GM12878 (cell line): ENCODE data around the gene PADI1. TPM values are rescaled to one million over a fixed set of nuclear protein-coding genes. Genes with fewer than 3 reads are reported as not detected.

Experiments
- ATAC-seq: fragments of 200-7000 bp; cut with Tn5 transposase; 3 replicates; pipeline ENCODE4 v1.9.1; 2020; ENCODE audit warnings: mild to moderate bottlenecking, moderate library complexity
- BruUV-seq: library from RNA; stranded (reverse); fragments of 400-500 nt; replicated peaks from 2 replicates; lab custom pipeline; 2021; lab: Mats Ljungman, UMichigan
- CTCF ChIA-PET: fragments of 300-600 bp; sonication (Branson Sonifier 250); formaldehyde crosslinking; extraction: SDS; loops from one replicate; lab custom pipeline; 2021; ENCODE audit warnings: inconsistent platforms; lab: Yijun Ruan, JAX
- POLR2A ChIA-PET: fragments of 350-600 bp; formaldehyde crosslinking; extraction: SDS; loops from one replicate; lab custom pipeline; 2021; ENCODE audit warnings: inconsistent platforms; lab: Charles Lee
- RAD21 ChIA-PET: fragments of 300-600 bp; sonication (Branson Sonifier 250); formaldehyde crosslinking; loops from one replicate; lab custom pipeline; 2023; ENCODE audit warnings: antibody characterized with exemption; ENCODE audit not compliant: unreplicated experiment; lab: Charles Lee
- SMC1A ChIA-PET: fragments of 300-600 bp; sonication (Branson Sonifier 250); formaldehyde crosslinking; loops from one replicate; lab custom pipeline; 2023; ENCODE audit not compliant: unreplicated experiment, uncharacterized antibody; lab: Charles Lee
- DNase-seq: peaks from one replicate; pipeline ENCODE4 v3.0.0-alpha.2; 2011; ENCODE audit warnings: low read depth, low spot score
- FAIRE-seq: peaks from 3 replicates; lab custom pipeline; 2011; peaks lifted over from hg19 to GRCh38; lab: Jason Lieb, UNC
- H2AFZ ChIP-seq: 2 replicates; pipeline ENCODE4 v1.6.0; 2011; ENCODE audit warnings: low read depth, low read length, control low read depth; ENCODE audit not compliant: control insufficient read depth
- H3K27ac ChIP-seq: 2 replicates; pipeline ENCODE4 v1.5.1; 2011; ENCODE audit warnings: control low read depth; ENCODE audit not compliant: control insufficient read depth, insufficient read depth
- H3K27me3 ChIP-seq, 2 experiments: replicated peaks in 1 of 2; 2 replicates each; pipeline versions ENCODE4 v1.6.0 to v1.6.1; 2011; ENCODE audit warnings: low read length in 1 of 2; ENCODE audit not compliant: control insufficient read depth in 2 of 2, insufficient read depth in 2 of 2
- H3K36me3 ChIP-seq, 2 experiments: 2 replicates each; pipeline ENCODE4 v1.5.1; 2011; ENCODE audit warnings: low read length in 1 of 2; ENCODE audit not compliant: control insufficient read depth in 2 of 2, insufficient read depth in 2 of 2
- H3K4me1 ChIP-seq: 2 replicates; pipeline ENCODE4 v1.6.1; 2011; ENCODE audit warnings: mild to moderate bottlenecking, low read length, moderate library complexity, mixed read lengths; ENCODE audit not compliant: control insufficient read depth, insufficient read depth
- H3K4me2 ChIP-seq: 2 replicates; pipeline ENCODE4 v1.6.0; 2011; ENCODE audit warnings: control low read depth; ENCODE audit not compliant: control insufficient read depth, insufficient read depth
- H3K4me3 ChIP-seq: fragments of 200-600 bp; sonication (generic); 2 replicates; pipeline ENCODE4 v1.5.1; 2016
- H3K79me2 ChIP-seq: 2 replicates; pipeline ENCODE4 v1.6.0; 2011; ENCODE audit warnings: low read length; ENCODE audit not compliant: control insufficient read depth, insufficient read depth
- H3K9ac ChIP-seq: 2 replicates; pipeline ENCODE4 v1.8.0; 2011; ENCODE audit warnings: low read length, control low read depth, mixed read lengths; ENCODE audit not compliant: control insufficient read depth, insufficient read depth
- H3K9me3 ChIP-seq: replicated peaks from 3 replicates; pipeline ENCODE4 v1.5.1; 2011; ENCODE audit warnings: mild to moderate bottlenecking, low read length; ENCODE audit not compliant: control insufficient read depth, insufficient read depth
- H4K20me1 ChIP-seq: 2 replicates; pipeline ENCODE4 v1.6.0; 2011; ENCODE audit not compliant: control insufficient read depth, insufficient read depth
- KLF5 ChIP-seq: fragments of 450-650 bp; IDR thresholded peaks from 2 replicates; pipeline ENCODE4 v1.6.1; 2014; ENCODE audit warnings: mild to moderate bottlenecking; ENCODE audit not compliant: partially characterized antibody
- MXI1 ChIP-seq: fragments of 150-350 bp; IDR thresholded peaks from 2 replicates; pipeline ENCODE4 v1.6.1; 2011; ENCODE audit warnings: low read depth, mild to moderate bottlenecking, inconsistent platforms, low read length, improper control_type of control experiment
- MYC ChIP-seq: IDR thresholded peaks from 2 replicates; pipeline ENCODE4 v1.6.1; 2011; ENCODE audit warnings: mild to moderate bottlenecking, low read length, moderate library complexity, inconsistent platforms; ENCODE audit not compliant: insufficient read depth, insufficient replicate concordance, insufficient read length, severe bottlenecking
- NFYA ChIP-seq: IDR thresholded peaks from 2 replicates; pipeline ENCODE4 v1.6.1; 2011; ENCODE audit warnings: low read depth, mild to moderate bottlenecking, low read length, improper control_type of control experiment, borderline replicate concordance
- NRF1 ChIP-seq: conservative IDR thresholded peaks from 2 replicates; pipeline ENCODE4 v1.6.1; 2011; ENCODE audit warnings: mild to moderate bottlenecking, low read depth, low read length, improper control_type of control experiment
- RBBP5 ChIP-seq: fragments of 200-600 bp; sonication (generic); conservative IDR thresholded peaks from 2 replicates; pipeline ENCODE4 v1.6.1; 2016
- SKIL ChIP-seq: fragments of 450-650 bp; IDR thresholded peaks from 2 replicates; pipeline ENCODE4 v1.6.1; 2017; ENCODE audit warnings: mild to moderate bottlenecking, low read depth, inconsistent platforms; ENCODE audit not compliant: poor library complexity, severe bottlenecking
- SREBF1 ChIP-seq: IDR thresholded peaks from 2 replicates; pipeline ENCODE4 v1.6.1; 2012; ENCODE audit warnings: mild to moderate bottlenecking, low read length
- SUZ12 ChIP-seq: fragments of 200-600 bp; sonication (generic); IDR thresholded peaks from one replicate; pipeline ENCODE4 v1.6.1; 2018; ENCODE audit warnings: antibody characterized with exemption, mild to moderate bottlenecking; ENCODE audit not compliant: unreplicated experiment
- USF1 ChIP-seq: IDR thresholded peaks from 2 replicates; pipeline ENCODE4 v1.6.1; 2011; ENCODE audit warnings: borderline replicate concordance, low read depth, mild to moderate bottlenecking, moderate library complexity, mixed read lengths, low read length; ENCODE audit not compliant: insufficient read depth; ENCODE audit errors: extremely low read length
- USF2 ChIP-seq: IDR thresholded peaks from 2 replicates; pipeline ENCODE4 v1.6.1; 2011; ENCODE audit warnings: low read depth, low read length, improper control_type of control experiment, borderline replicate concordance
- YBX1 ChIP-seq: fragments of 450-650 bp; IDR thresholded peaks from 2 replicates; pipeline ENCODE4 v1.6.1; 2016; ENCODE audit warnings: antibody characterized with exemption
- WGBS: methylation state at CpG from one replicate; pipeline ENCODE4 v1.1.6; 2016; ENCODE audit warnings: low lambda C conversion rate; ENCODE audit not compliant: insufficient replicate concordance, insufficient coverage; ENCODE audit errors: missing lambda C conversion rate; 5-methylcytosine and 5-hydroxymethylcytosine counted together
- in situ Hi-C: fragments of 300-500 bp; cut with MboI; formaldehyde crosslinking; loops from 9 replicates; pipeline ENCODE4 v1.14.3; 2018; ENCODE audit warnings: mixed read lengths
- intact Hi-C: fragments of 100-400 bp; cut with micrococcal nuclease; formaldehyde crosslinking; loops from one replicate; pipeline ENCODE4 v1.14.2; 2022; ENCODE audit not compliant: unreplicated experiment
- polyA plus RNA-seq, 11 experiments: library from polyadenylated mRNA; depleted of rRNA in 4 of 11; unstranded in 6 of 11; stranded (reverse) in 5 of 11; fragments of >200 nt; fragmentation: Nextera tagmentation in 4 of 11; fragmentation: Illumina TruSeq in 1 of 11; extraction: Ambion mirVana in 4 of 11; extraction: Trizol in 1 of 11; gene quantifications; 1 replicate in 1 of 11; 2 replicates in 10 of 11; pipeline versions ENCODE4 v1.2.1 to v1.2.3, GENCODE V29; 2011 to 2016; ENCODE audit warnings: inconsistent platforms in 2 of 11, missing spikeins in 2 of 11, low read depth in 1 of 11
- total RNA-seq, 4 experiments: library from RNA; depleted of rRNA in 3 of 4; stranded (reverse); fragments of >200 nt in 3 of 4; fragmentation: Illumina TruSeq in 1 of 4; extraction: Trizol in 1 of 4; gene quantifications; 2 replicates each; pipeline versions ENCODE4 v1.2.1 to v1.2.3, GENCODE V29; 2013 to 2021

The PADI1 gene
- total and polyA plus RNA-seq, 10 of the 15 experiments (the other 5 are each of a cell fraction or from before 2014, with no cell fraction given): 0.05 TPM; not detected in 9

GRCh38 chr1:17183388-17184160 is 21.4 kb upstream of the PADI1 start:
- Histone ChIP-seq H3K27me3 (no peaks in the 10 kb centered on the region), H3K9ac (no peak overlapping the region), H3K4me2 (no peak overlapping the region), H3K4me1 (no peaks in the 10 kb centered on the region), H3K27ac (no peak overlapping the region), H3K4me3 (no peak overlapping the region), H3K9me3 (no peaks in the 10 kb centered on the region; the same call in 2 of the 3 replicates), H2AFZ (no peak overlapping the region), H4K20me1 (no peaks in the 10 kb centered on the region), H3K79me2 (no peaks in the 10 kb centered on the region), H3K36me3 (no peaks in the 10 kb centered on the region)
- no peak for ATAC-seq
- TF ChIP-seq NRF1: no peak
- no peak for FAIRE-seq
- no peak for DNase-seq
- ChIA-PET SMC1A (no interaction called here), CTCF (interaction anchor here (0.7 kb wide), 1 partner anchor 1797 kb away, joined by 3 read pairs; no protein-coding TSS in a partner anchor), RAD21 (no interaction called here), POLR2A (no interaction called here)
- intact Hi-C loops (no loop called here), in situ Hi-C loops (no loop called here)
- no TSS peak for BruUV-seq
- WGBS: 41% methylated on average over 12 of the region's 12 CpGs

GRCh38 chr1:17184161-17184665 is 20.7 kb upstream of the PADI1 start:
- FAIRE-seq: no peak
- Histone ChIP-seq H3K4me2 (no peak overlapping the region), H3K79me2 (no peaks in the 10 kb centered on the region), H3K36me3 (no peaks in the 10 kb centered on the region), H3K27me3 (no peaks in the 10 kb centered on the region), H3K4me3 (no peak overlapping the region), H2AFZ (no peak overlapping the region), H3K9me3 (no peaks in the 10 kb centered on the region; the same call in 2 of the 3 replicates), H4K20me1 (no peaks in the 10 kb centered on the region), H3K9ac (no peak overlapping the region), H3K27ac (no peak overlapping the region), H3K4me1 (no peaks in the 10 kb centered on the region)
- DNase-seq: no peak
- ChIA-PET POLR2A (no interaction called here), RAD21 (no interaction called here), CTCF (interaction anchor here (0.9 kb wide), 1 partner anchor 124 kb away, joined by 3 read pairs; no protein-coding TSS in a partner anchor), SMC1A (no interaction called here)
- BruUV-seq: no TSS peak
- in situ Hi-C loops (no loop called here), intact Hi-C loops (no loop called here)
- ATAC-seq: no peak
- 34% methylated on average over 7 of the region's 7 CpGs for WGBS
- TF ChIP-seq SUZ12 (no peak), YBX1 (no peak), USF2 (no peak), MYC (no peak), MXI1 (no peak), NFYA (no peak), KLF5 (no peak), USF1 (no peak), SKIL (no peak), SREBF1 (no peak), RBBP5 (no peak)
